A673 (cell line): Measurements from ENCODE around the gene MAP7D3. TPM values are rescaled to one million over a fixed set of nuclear protein-coding genes. Genes with fewer than 3 reads are reported as not detected.
"Not testable (repeated sequence)": the region's sequence is repeated elsewhere in the genome, so short reads cannot be mapped to it uniquely, and the experiment has no call there.

Experiments
- Bru-seq: library from RNA; stranded (reverse); fragments of 400-500 nt; gene quantifications from one replicate; lab custom pipeline; 2021; lab: Mats Ljungman, UMichigan
- BruChase-seq, 2 experiments: library from RNA; stranded (reverse); fragments of 400-500 nt; gene quantifications; one replicate each; lab custom pipeline; 2021; lab: Mats Ljungman, UMichigan
- BruUV-seq: library from RNA; stranded (reverse); fragments of 400-500 nt; replicated peaks from 2 replicates; lab custom pipeline; 2021; lab: Mats Ljungman, UMichigan
- CTCF ChIA-PET: fragments of 300-600 bp; sonication (Branson Sonifier 250); formaldehyde crosslinking; loops from one replicate; lab custom pipeline; 2022; ENCODE audit warnings: antibody characterized with exemption; lab: Charles Lee
- POLR2A ChIA-PET: fragments of 300-600 bp; sonication (Branson Sonifier 250); formaldehyde crosslinking; loops from one replicate; lab custom pipeline; 2022; ENCODE audit warnings: antibody characterized with exemption; ENCODE audit not compliant: low non-redundant PET; lab: Charles Lee
- DNase-seq: peaks from one replicate; pipeline ENCODE4 v3.0.0-alpha.2; 2015; ENCODE audit warnings: low spot score
- H3K27ac ChIP-seq: fragments of 200-600 bp; sonication (generic); 2 replicates; pipeline ENCODE4 v1.5.1; 2016; ENCODE audit warnings: mixed run types, low read depth, mild to moderate bottlenecking, mixed read lengths, antibody characterized with exemption, low read length; ENCODE audit not compliant: poor library complexity, severe bottlenecking
- H3K27me3 ChIP-seq: fragments of 200-600 bp; sonication (generic); replicated peaks from 2 replicates; pipeline ENCODE4 v1.6.1; 2017; ENCODE audit warnings: mixed run types, low read depth, mild to moderate bottlenecking, mixed read lengths, antibody characterized with exemption, low read length; ENCODE audit not compliant: insufficient read depth, poor library complexity
- H3K36me3 ChIP-seq: fragments of 200-600 bp; sonication (generic); 2 replicates; pipeline ENCODE4 v1.6.1; 2016; ENCODE audit warnings: mixed run types, mild to moderate bottlenecking, mixed read lengths, antibody characterized with exemption, low read length; ENCODE audit not compliant: insufficient read depth, poor library complexity, severe bottlenecking
- H3K4me1 ChIP-seq: fragments of 200-600 bp; sonication (generic); 2 replicates; pipeline ENCODE4 v1.6.1; 2017; ENCODE audit warnings: mixed run types, mild to moderate bottlenecking, mixed read lengths, antibody characterized with exemption, low read length; ENCODE audit not compliant: insufficient read depth, poor library complexity, severe bottlenecking
- H3K4me3 ChIP-seq: fragments of 200-600 bp; sonication (generic); 2 replicates; pipeline ENCODE4 v1.5.1; 2016; ENCODE audit warnings: low read depth, mixed run types, mild to moderate bottlenecking, mixed read lengths, low read length; ENCODE audit not compliant: poor library complexity, severe bottlenecking
- H3K9me3 ChIP-seq: fragments of 200-600 bp; sonication (generic); 2 replicates; pipeline ENCODE4 v1.6.1; 2016; ENCODE audit warnings: mixed run types, low read depth, mild to moderate bottlenecking, mixed read lengths, antibody characterized with exemption, low read length; ENCODE audit not compliant: poor library complexity, severe bottlenecking
- CTCF ChIP-seq: fragments of 300-800, 200-600 bp; sonication (generic); conservative IDR thresholded peaks from 2 replicates; pipeline ENCODE4 v1.5.1; 2017; ENCODE audit warnings: low read depth, mild to moderate bottlenecking, antibody characterized with exemption, low read length, moderate library complexity, mixed read lengths
- EZH2 ChIP-seq: fragments of 200-600 bp; sonication (generic); IDR thresholded peaks from 2 replicates; pipeline ENCODE4 v1.6.1; 2017; ENCODE audit warnings: borderline replicate concordance, low read depth, mild to moderate bottlenecking, mixed read lengths, antibody characterized with exemption, low read length; ENCODE audit not compliant: poor library complexity, severe bottlenecking
- intact Hi-C: fragments of 100-400 bp; cut with micrococcal nuclease; formaldehyde crosslinking; loops from one replicate; pipeline ENCODE4 v1.10.0; 2022; ENCODE audit not compliant: unreplicated experiment
- long read RNA-seq: library from polyadenylated mRNA; stranded (forward); transcript quantifications from one replicate; pipeline ENCODE4 v2.0.0, GENCODE V29; 2022
- total RNA-seq: library from RNA; stranded (reverse); gene quantifications from 2 replicates; pipeline ENCODE4 v1.2.3, GENCODE V29; 2021

MAP7D3 gene
- total RNA-seq (12.4 and 12.9 TPM in 2 replicates), Bru-seq, nascent RNA (percentile 56 among the genes with signal in this experiment), BruChase-seq, experiment 1, labeled RNA remaining after a 2-hour chase (percentile 59 among the genes with signal in this experiment), BruChase-seq, experiment 2, labeled RNA remaining after a 6-hour chase (percentile 63 among the genes with signal in this experiment)
- long read RNA-seq, full-length matches to known transcripts: 19 of 22 reads
- long read RNA-seq, partial matches to known transcripts: 0 of 22 reads
- long read RNA-seq, other reads (novel, unspliced or antisense): 3 of 22 reads

- ChIA-PET CTCF (no interaction called here), POLR2A (no interaction called here)
- TF ChIP-seq CTCF: no peak
- TF ChIP-seq EZH2: no peak
- no TSS peak for BruUV-seq
- no peaks in the 10 kb centered on the region for H3K4me1 ChIP-seq
- intact Hi-C loops: no loop called here
- H3K4me3 ChIP-seq: peak within 1 kb of the TSS; percentile 74
- H3K36me3 ChIP-seq: no peaks in the 10 kb centered on the region
- H3K27ac ChIP-seq: no peak within 1 kb of the TSS
- no peaks in the 10 kb centered on the region for H3K27me3 ChIP-seq
- DNase-seq: peak; percentile 64
- H3K9me3 ChIP-seq: no peaks in the 10 kb centered on the region
Measured at GRCh38 chrX:136251041-136251991, at the start of gene MAP7D3. TSS of gene MAP7D3 (minus strand) at chrX:136251400. CDS start at chrX:136251358, 42 bp downstream.

- BruUV-seq, intact Hi-C loops, H3K9me3 ChIP-seq, H3K27me3 ChIP-seq, H3K4me1 ChIP-seq, DNase-seq, H3K36me3 ChIP-seq, H3K4me3 ChIP-seq, CTCF ChIA-PET, POLR2A ChIA-PET, H3K27ac ChIP-seq: not testable (repeated sequence)
Measured at GRCh38 chrX:136300721-136301120, 49.5 kb upstream of the MAP7D3 start, which contains the start of gene ADGRG4. TSS of gene ADGRG4 (plus strand) at chrX:136300963. CDS start at chrX:136308778, 7,815 bp downstream.

- Histone ChIP-seq H3K4me3 (no peak overlapping the region), H3K9me3 (no peaks in the 10 kb centered on the region), H3K27ac (no peak overlapping the region), H3K36me3 (no peaks in the 10 kb centered on the region), H3K4me1 (no peaks in the 10 kb centered on the region), H3K27me3 (peaks cover 4% of the 10 kb centered on the region)
- TF ChIP-seq CTCF (no peak), EZH2 (no peak)
- ChIA-PET CTCF (no interaction called here), POLR2A (interaction anchor here (0.6 kb wide), 1 partner anchor 36 kb away, joined by 4 read pairs; no protein-coding TSS in a partner anchor)
- intact Hi-C loops: no loop called here
- DNase-seq: no peak
- BruUV-seq: no TSS peak
Measured at GRCh38 chrX:136295380-136295779, 44.2 kb upstream of the MAP7D3 start.
